Ishikawa (cell line): ENCODE results near the gene MIB2.

Experiments used
- CEBPB ChIP-seq: IDR thresholded peaks from 2 replicates; pipeline ENCODE4 v1.6.1; 2012
- CREB1 ChIP-seq: IDR thresholded peaks from 2 replicates; pipeline ENCODE4 v1.6.1; 2012; ENCODE audit warnings: low read depth
- EGR1 ChIP-seq: IDR thresholded peaks from 2 replicates; pipeline ENCODE4 v1.6.1; 2012
- EP300 ChIP-seq: IDR thresholded peaks from 2 replicates; pipeline ENCODE4 v1.6.1; 2012; ENCODE audit warnings: borderline replicate concordance
- FOXM1 ChIP-seq: IDR thresholded peaks from 2 replicates; pipeline ENCODE4 v1.6.1; 2012; ENCODE audit warnings: low read depth, borderline replicate concordance
- MAX ChIP-seq: IDR thresholded peaks from 2 replicates; pipeline ENCODE4 v1.6.1; 2012
- NFIC ChIP-seq: IDR thresholded peaks from 2 replicates; pipeline ENCODE4 v1.6.1; 2012
- RAD21 ChIP-seq: IDR thresholded peaks from 2 replicates; pipeline ENCODE4 v1.6.1; 2012; ENCODE audit warnings: low read depth
- REST ChIP-seq: IDR thresholded peaks from 2 replicates; pipeline ENCODE4 v1.6.1; 2012; ENCODE audit warnings: low read depth, mild to moderate bottlenecking
- TAF1 ChIP-seq: IDR thresholded peaks from 2 replicates; pipeline ENCODE4 v1.6.1; 2012; ENCODE audit warnings: low read depth, mild to moderate bottlenecking
- TCF12 ChIP-seq: IDR thresholded peaks from 2 replicates; pipeline ENCODE4 v1.6.1; 2012; ENCODE audit warnings: low read depth
- TEAD4 ChIP-seq: IDR thresholded peaks from 2 replicates; pipeline ENCODE4 v1.6.1; 2012
- USF1 ChIP-seq: IDR thresholded peaks from 2 replicates; pipeline ENCODE4 v1.6.1; 2012
- YY1 ChIP-seq: IDR thresholded peaks from 2 replicates; pipeline ENCODE4 v1.6.1; 2012; ENCODE audit warnings: low read depth
- ZBTB7A ChIP-seq: IDR thresholded peaks from 2 replicates; pipeline ENCODE4 v1.6.1; 2012; ENCODE audit warnings: low read depth

MIB2 gene

GRCh38 chr1:1621173-1622009 lies 6.1 kb downstream of the MIB2 start:
- no peak for TF ChIP-seq USF1
- no peak for TF ChIP-seq NFIC
- TF ChIP-seq FOXM1: no peak

GRCh38 chr1:1622010-1622787 lies 6.9 kb downstream of the MIB2 start:
- TF ChIP-seq RAD21: no peak
- no peak for TF ChIP-seq YY1
- no peak for TF ChIP-seq TEAD4
- no peak for TF ChIP-seq CEBPB
- TF ChIP-seq EGR1: no peak
- TF ChIP-seq MAX: no peak
- TF ChIP-seq NFIC: no peak
- TF ChIP-seq EP300: no peak
- no peak for TF ChIP-seq REST
- no peak for TF ChIP-seq TAF1
- no peak for TF ChIP-seq TCF12
- TF ChIP-seq FOXM1: no peak
- TF ChIP-seq USF1: no peak
- no peak for TF ChIP-seq ZBTB7A

- TF ChIP-seq RAD21 (no peak), USF1 (no peak), CREB1 (no peak), NFIC (no peak), ZBTB7A (no peak), EGR1 (no peak), MAX (no peak), TEAD4 (no peak), CEBPB (no peak), TCF12 (no peak), FOXM1 (no peak), YY1 (no peak), EP300 (no peak), REST (no peak), TAF1 (no peak)
These were observed 7.4 kb downstream of the MIB2 start for GRCh38 chr1:1622788-1623094.

GRCh38 chr1:1623181-1623630 lies 7.9 kb downstream of the MIB2 start:
- TF ChIP-seq FOXM1 (no peak), ZBTB7A (no peak), EGR1 (no peak), CEBPB (no peak), MAX (no peak), TEAD4 (no peak), RAD21 (no peak), USF1 (no peak), TCF12 (no peak)
